Common myeloid progenitor, CD34-positive (primary cell): ENCODE data around the gene PDE4B.
"Not testable (repeated sequence)": the region's sequence is repeated elsewhere in the genome, so short reads cannot be mapped to it uniquely, and the experiment has no call there.

Experiments
- CTCF ChIA-PET: fragments of 350-600 bp; sonication (Branson Sonifier 250); formaldehyde crosslinking; loops from one replicate; lab custom pipeline; 2021; ENCODE audit warnings: antibody characterized with exemption; lab: Charles Lee
- POLR2A ChIA-PET: fragments of 350-600 bp; sonication (Branson Sonifier 250); formaldehyde crosslinking; loops from one replicate; lab custom pipeline; 2021; ENCODE audit warnings: antibody characterized with exemption; lab: Charles Lee
- DNase-seq, 3 donors: peaks; one replicate each; pipeline versions ENCODE4 v3.0.0 to v3.0.0-alpha.2; 2013
- H3K27ac ChIP-seq, 2 experiments: 1 replicate in 1 of 2; 2 replicates in 1 of 2; pipeline ENCODE4 v1.7.0; 2013; ENCODE audit warnings: inconsistent platforms in 2 of 2, low read length in 2 of 2, mild to moderate bottlenecking in 2 of 2, low read depth in 1 of 2, moderate library complexity in 1 of 2; ENCODE audit not compliant: severe bottlenecking in 2 of 2, insufficient read depth in 1 of 2, poor library complexity in 1 of 2
- H3K27me3 ChIP-seq, 5 experiments: replicated peaks in 2 of 5; 1 replicate in 3 of 5; 2 replicates in 2 of 5; pipeline versions ENCODE4 v1.6.1 to v1.7.0; 2013; ENCODE audit warnings: low read length in 4 of 5, mild to moderate bottlenecking in 2 of 5, moderate library complexity in 2 of 5, inconsistent platforms in 1 of 5; ENCODE audit not compliant: insufficient read depth in 5 of 5, control insufficient read depth in 4 of 5
- H3K36me3 ChIP-seq, 4 experiments: 1 replicate in 2 of 4; 2 replicates in 2 of 4; pipeline versions ENCODE4 v1.6.1 to v1.7.0; 2013; ENCODE audit warnings: low read length in 3 of 4, control low read depth in 1 of 4, mild to moderate bottlenecking in 1 of 4; ENCODE audit not compliant: control insufficient read depth in 4 of 4, insufficient read depth in 4 of 4
- H3K4me1 ChIP-seq, 4 experiments: 1 replicate in 3 of 4; 2 replicates in 1 of 4; pipeline versions ENCODE4 v1.6.1 to v1.7.1; 2013; ENCODE audit warnings: low read length in 3 of 4, mild to moderate bottlenecking in 3 of 4, control low read depth in 1 of 4, inconsistent platforms in 1 of 4, moderate library complexity in 1 of 4; ENCODE audit not compliant: control insufficient read depth in 4 of 4, insufficient read depth in 4 of 4; ENCODE audit errors: control extremely low read depth in 1 of 4
- H3K4me3 ChIP-seq, 7 experiments: 1 replicate in 4 of 7; 2 replicates in 3 of 7; pipeline versions ENCODE4 v1.5.1 to v1.7.0; 2013; ENCODE audit warnings: mild to moderate bottlenecking in 7 of 7, low read length in 6 of 7, moderate library complexity in 6 of 7, inconsistent platforms in 2 of 7, low read depth in 2 of 7, control low read depth in 1 of 7; ENCODE audit not compliant: insufficient read depth in 4 of 7, control insufficient read depth in 1 of 7; ENCODE audit errors: extremely low read depth in 1 of 7
- H3K9me3 ChIP-seq, 5 experiments: 1 replicate in 4 of 5; 2 replicates in 1 of 5; pipeline versions ENCODE4 v1.6.1 to v1.7.1; 2013; ENCODE audit warnings: low read length in 4 of 5, mild to moderate bottlenecking in 2 of 5, inconsistent platforms in 1 of 5, low read depth in 1 of 5, moderate library complexity in 1 of 5; ENCODE audit not compliant: control insufficient read depth in 4 of 5, insufficient read depth in 2 of 5; ENCODE audit errors: control extremely low read depth in 1 of 5
- WGBS: methylation state at CpG from one replicate; pipeline ENCODE4 v1.1.5; 2013; ENCODE audit not compliant: insufficient coverage; 5-methylcytosine and 5-hydroxymethylcytosine counted together

Gene PDE4B

DNA sequence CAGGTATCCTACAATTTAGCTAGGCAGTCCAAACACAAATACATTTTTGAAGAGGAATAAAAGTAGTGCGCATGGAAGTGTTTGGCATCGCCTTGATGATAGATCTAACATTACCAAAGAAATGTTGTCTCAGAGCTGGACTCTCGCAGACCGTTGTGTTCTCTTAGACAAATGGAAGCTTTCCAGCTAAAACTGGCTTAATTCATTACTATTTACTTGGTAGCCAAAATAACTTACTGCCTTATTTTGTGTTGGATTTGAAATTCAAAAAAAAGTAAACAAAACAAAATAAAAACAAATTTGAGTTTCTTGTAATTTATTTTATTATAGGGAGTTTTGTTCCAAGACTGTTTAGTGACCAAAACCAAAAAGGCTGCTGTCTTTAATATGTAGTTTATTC is 51.6 kb downstream of the PDE4B start:
- ChIA-PET CTCF (interaction anchor here (0.7 kb wide), 1 partner anchor 21 kb away, joined by 3 read pairs; no protein-coding TSS in a partner anchor), POLR2A (no interaction called here)
- no peak overlapping the region for H3K4me3 ChIP-seq
- H3K36me3 ChIP-seq: no peaks in the 10 kb centered on the region
- no peaks in the 10 kb centered on the region for H3K27me3 ChIP-seq
- H3K9me3 ChIP-seq: peaks cover 0 to 6% (median 2%) of the 10 kb centered on the region in 5 experiments
- no peak overlapping the region for H3K27ac ChIP-seq
- DNase-seq: no peak
- no peaks in the 10 kb centered on the region for H3K4me1 ChIP-seq
- WGBS: no CpG with 5 or more reads among the region's 4 CpGs

DNA sequence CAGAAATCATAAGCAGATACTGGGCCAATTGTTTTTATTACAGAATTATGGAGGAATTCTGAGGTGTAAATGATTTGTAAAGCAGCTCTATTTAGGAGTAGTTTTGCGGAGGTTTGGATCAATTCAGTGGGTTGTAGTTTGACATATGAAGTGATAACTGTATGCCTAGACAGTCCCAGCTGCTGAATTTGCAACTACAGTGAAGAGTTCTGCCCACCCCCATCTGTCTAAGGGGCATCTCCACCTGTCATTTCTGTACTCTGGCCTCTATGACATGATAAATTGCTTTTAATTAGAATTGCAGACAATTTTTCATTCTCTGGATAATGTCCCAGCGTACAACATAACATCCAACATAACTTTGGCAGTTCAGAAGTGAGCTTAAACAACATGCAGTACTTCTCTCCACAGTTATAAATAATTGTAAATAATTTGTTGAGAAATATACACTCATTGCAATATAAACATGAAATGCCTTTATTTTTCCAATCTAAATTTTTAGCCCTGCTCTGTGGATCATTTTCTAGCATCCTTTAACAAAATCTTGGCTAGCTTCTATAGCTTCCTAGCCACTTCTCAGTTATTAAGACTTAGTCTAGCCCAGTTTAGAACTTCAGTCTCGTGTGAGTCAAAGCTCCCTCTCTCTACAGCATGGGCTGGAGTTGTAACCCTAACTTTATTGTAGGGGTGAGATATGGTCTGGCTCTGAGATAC is 52.3 kb downstream of the PDE4B start:
- H3K36me3 ChIP-seq: no peaks in the 10 kb centered on the region
- no peaks in the 10 kb centered on the region for H3K27me3 ChIP-seq
- no peak for DNase-seq
- CTCF ChIA-PET: interaction anchor here (0.7 kb wide), 1 partner anchor 20 kb away, joined by 3 read pairs; no protein-coding TSS in a partner anchor
- no CpG with 5 or more reads among the region's 3 CpGs for WGBS
- H3K27ac ChIP-seq: no peak overlapping the region
- H3K4me3 ChIP-seq: no peak overlapping the region
- POLR2A ChIA-PET: no interaction called here
- no peaks in the 10 kb centered on the region for H3K4me1 ChIP-seq
- peaks cover 0 to 13% (median 2%) of the 10 kb centered on the region in 5 experiments for H3K9me3 ChIP-seq

DNA sequence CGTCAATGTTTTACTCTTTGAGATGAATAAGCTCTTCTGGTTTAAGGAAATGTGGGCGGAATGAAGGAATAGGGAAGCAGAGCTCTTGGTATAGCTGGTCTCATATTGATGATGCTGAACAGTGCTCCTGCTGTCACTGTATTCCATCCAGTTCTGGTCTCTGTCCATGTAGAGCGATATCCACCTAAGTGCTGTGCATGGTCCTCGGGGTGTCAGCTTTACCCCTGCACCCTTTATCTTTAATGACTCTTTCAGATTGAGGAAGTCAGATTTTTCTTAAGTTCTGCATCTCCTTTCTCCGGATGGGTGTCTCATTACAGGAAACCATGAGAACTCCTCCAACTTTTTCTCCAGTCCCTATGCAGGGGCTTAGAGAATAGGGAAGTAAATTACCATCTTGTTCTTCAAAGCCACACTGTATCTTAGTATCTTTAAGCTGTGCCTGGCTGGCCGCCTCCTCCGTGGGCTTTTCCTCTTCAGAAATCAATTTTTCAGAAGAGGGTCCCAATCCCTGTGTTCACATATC is 52.9 kb downstream of the PDE4B start:
- ChIA-PET POLR2A (no interaction called here), CTCF (no interaction called here)
- H3K36me3 ChIP-seq: no peaks in the 10 kb centered on the region
- no peak overlapping the region for H3K4me3 ChIP-seq
- no peaks in the 10 kb centered on the region for H3K27me3 ChIP-seq
- peaks cover 0 to 13% (median 2%) of the 10 kb centered on the region in 5 experiments for H3K9me3 ChIP-seq
- DNase-seq: peak in 2 of 3 donors; percentile 20 to 28
- no peaks in the 10 kb centered on the region for H3K4me1 ChIP-seq
- H3K27ac ChIP-seq: no peak overlapping the region
- 100% methylated on average over 6 of the region's 7 CpGs for WGBS

DNA sequence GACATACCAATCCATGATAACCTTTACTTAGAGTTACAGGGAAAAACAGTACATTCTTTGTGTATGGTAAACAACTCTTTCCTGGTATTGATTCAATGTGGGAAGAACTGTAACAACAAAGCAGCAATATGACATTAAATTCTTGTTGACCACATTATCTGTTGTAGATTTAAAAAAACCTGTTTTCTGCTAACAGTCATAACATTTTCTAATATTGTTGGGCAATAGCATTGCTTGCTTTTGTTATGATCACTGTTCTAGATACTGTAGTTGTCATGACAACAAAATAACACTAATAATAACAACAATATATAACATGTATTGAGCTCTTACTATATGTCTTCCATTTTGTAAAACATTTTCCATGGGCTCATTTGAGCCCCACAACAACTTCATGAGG is 54.2 kb downstream of the PDE4B start:
- Histone ChIP-seq H3K9me3 (peaks cover 2 to 13% (median 2%) of the 10 kb centered on the region in 5 experiments), H3K4me3 (no peak overlapping the region), H3K27me3 (no peaks in the 10 kb centered on the region), H3K27ac (no peak overlapping the region), H3K36me3 (no peaks in the 10 kb centered on the region), H3K4me1 (no peaks in the 10 kb centered on the region)
- ChIA-PET CTCF (no interaction called here), POLR2A (no interaction called here)
- no peak for DNase-seq

DNA sequence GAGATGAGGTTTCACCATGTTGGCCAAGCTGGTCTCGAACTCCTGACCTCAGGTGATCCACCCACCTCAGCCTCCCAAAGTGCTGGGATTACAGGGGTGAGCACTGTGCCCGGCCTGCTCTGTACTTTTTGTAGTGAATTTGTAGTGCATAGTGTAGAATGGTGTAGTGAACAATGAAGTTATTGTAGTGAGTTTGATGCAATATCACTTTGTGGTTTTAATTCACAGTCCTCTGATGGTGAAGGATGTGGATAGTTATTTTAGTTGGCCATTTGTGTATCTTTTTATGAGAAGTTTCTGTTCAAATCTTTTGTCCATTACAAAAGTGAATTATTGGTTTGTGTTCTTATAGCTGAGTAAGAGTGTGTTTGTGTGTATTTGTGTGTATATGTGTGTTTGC is 57.6 kb downstream of the PDE4B start:
- POLR2A ChIA-PET: no interaction called here
- H3K9me3 ChIP-seq: peaks cover 2 to 14% (median 2%) of the 10 kb centered on the region in 5 experiments
- H3K36me3 ChIP-seq: no peaks in the 10 kb centered on the region
- H3K27me3 ChIP-seq: no peaks in the 10 kb centered on the region
- H3K4me1 ChIP-seq: no peaks in the 10 kb centered on the region
- H3K4me3 ChIP-seq: no peak overlapping the region
- CTCF ChIA-PET: interaction anchor here (0.7 kb wide), 1 partner anchor 261 kb away, joined by 5 read pairs; no protein-coding TSS in a partner anchor
- no peak for DNase-seq
- H3K27ac ChIP-seq: no peak overlapping the region
- 100% methylated on average over 1 of the region's 2 CpGs for WGBS

DNA sequence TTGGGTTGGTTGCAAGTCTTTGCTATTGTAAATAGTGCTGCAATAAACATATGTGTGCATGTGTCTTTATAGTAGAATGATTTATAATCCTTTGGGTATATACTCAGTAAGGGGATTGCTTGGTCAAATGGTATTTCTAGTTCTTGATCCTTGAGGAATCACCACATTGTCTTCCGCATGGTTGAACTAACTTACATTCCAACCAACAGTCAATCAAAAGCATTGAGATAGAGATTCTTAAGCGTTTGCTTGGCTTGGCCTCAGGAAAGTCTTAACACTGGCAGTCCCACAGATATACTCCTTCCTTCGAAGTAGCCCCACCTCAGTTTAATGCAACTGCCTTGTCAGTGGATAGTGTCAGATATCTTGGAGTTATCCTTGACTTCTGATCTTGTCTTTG is 63.9 kb downstream of the PDE4B start:
- CTCF ChIA-PET, POLR2A ChIA-PET: not testable (repeated sequence)
- 100% methylated on average over 1 of the region's 3 CpGs for WGBS

DNA sequence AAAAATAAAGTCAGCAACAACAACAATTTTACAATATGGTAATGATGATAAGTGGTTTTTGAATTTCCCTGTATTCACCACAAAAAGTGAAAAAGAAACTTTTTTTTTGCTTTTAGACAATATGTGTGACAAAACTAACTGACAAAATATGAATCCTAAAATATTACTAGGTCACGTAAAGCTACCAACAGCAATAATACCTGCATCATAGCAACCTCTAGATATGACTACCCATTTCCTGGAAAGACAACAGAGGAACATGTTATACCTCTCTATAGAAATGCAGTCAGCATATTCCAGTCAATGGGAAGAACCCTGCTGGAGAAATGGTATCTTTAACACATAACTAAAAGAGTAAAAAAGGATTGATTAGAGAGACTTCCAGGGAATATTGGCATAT is 73.7 kb downstream of the PDE4B start:
- no peaks in the 10 kb centered on the region for H3K36me3 ChIP-seq
- H3K4me1 ChIP-seq: no peaks in the 10 kb centered on the region
- DNase-seq: no peak
- no peaks in the 10 kb centered on the region for H3K27me3 ChIP-seq
- H3K4me3 ChIP-seq: no peak overlapping the region
- peaks cover 0 to 4% (median 3%) of the 10 kb centered on the region in 5 experiments for H3K9me3 ChIP-seq
- H3K27ac ChIP-seq: no peak overlapping the region
- WGBS: no CpG with 5 or more reads among the region's 1 CpG
- CTCF ChIA-PET: no interaction called here
- POLR2A ChIA-PET: no interaction called here

More for the DNA sequence above, 63.9 kb downstream of the PDE4B start:
- H3K27me3 ChIP-seq, H3K36me3 ChIP-seq, H3K9me3 ChIP-seq, DNase-seq, H3K4me3 ChIP-seq, H3K27ac ChIP-seq, H3K4me1 ChIP-seq: not testable (repeated sequence)
